Measurements from ENCODE around the gene HAL. TPM values are rescaled to one million over a fixed set of nuclear protein-coding genes. Genes with fewer than 3 reads are reported as not detected.

The HAL gene
- total and polyA plus RNA-seq, 2 of the 13 experiments (the other 11 are each of a cell fraction or from before 2014, with no cell fraction given) = 0.89 to 37.8 TPM

- 0 out of 2 replicates have a peak, but pooled peaks have one; percentile 66 for TF ChIP-seq ZBTB4 (CRISPR knock-in tag; IDR thresholded peaks at IDR 0.05; ENCODE audit: borderline replicate concordance)
- TF ChIP-seq PPARG (CRISPR knock-in tag; conservative IDR thresholded peaks at IDR 0.05) = peak; percentile 68; the same call in 1 of the 2 replicates
- TF ChIP-seq PCBP2 (optimal IDR thresholded peaks at IDR 0.05; ENCODE audit: low read depth, low read length, poor library complexity, severe bottlenecking) = no peak
- no peak for TF ChIP-seq ZFYVE20 (CRISPR knock-in tag; IDR thresholded peaks at IDR 0.05; ENCODE audit: borderline replicate concordance, low read depth)
- TF ChIP-seq CCAR2 (optimal IDR thresholded peaks at IDR 0.05; ENCODE audit: low read depth, low read length) = no peak
- TF ChIP-seq ZNF441 (CRISPR knock-in tag; IDR thresholded peaks at IDR 0.05; ENCODE audit: borderline replicate concordance) = 0 out of 2 replicates have a peak, but pooled peaks have one; percentile 51
- 0 out of 2 replicates have a peak, but pooled peaks have one; percentile 36 for TF ChIP-seq ZMYM4 (CRISPR knock-in tag; IDR thresholded peaks at IDR 0.05)
- no peak for TF ChIP-seq KLF9 (CRISPR knock-in tag; IDR thresholded peaks at IDR 0.05; ENCODE audit: low read depth)
- peak; percentile 33; the same call in 1 of the 2 replicates for TF ChIP-seq ZNF607 (CRISPR knock-in tag; IDR thresholded peaks at IDR 0.05; ENCODE audit: borderline replicate concordance)
- TF ChIP-seq ZNF574 (CRISPR knock-in tag; IDR thresholded peaks at IDR 0.05) = peak; percentile 61
- no peak for TF ChIP-seq ZNF34 (CRISPR knock-in tag; IDR thresholded peaks at IDR 0.05; ENCODE audit: borderline replicate concordance)
- no peak for TF ChIP-seq ZFP91 (CRISPR knock-in tag; IDR thresholded peaks at IDR 0.05; ENCODE audit: borderline replicate concordance)
- TF ChIP-seq NFKBIZ (CRISPR knock-in tag; IDR thresholded peaks at IDR 0.05) = 0 out of 2 replicates have a peak, but pooled peaks have one; percentile 50
- no peak for TF ChIP-seq SOX6 (IDR thresholded peaks at IDR 0.05)
- peak; percentile 86 for TF ChIP-seq SOX6 (CRISPR knock-in tag; IDR thresholded peaks at IDR 0.05)
- TF ChIP-seq UBTF (CRISPR knock-in tag; IDR thresholded peaks at IDR 0.05) = peak; percentile 55
- TF ChIP-seq FOXP1 (IDR thresholded peaks at IDR 0.05) = no peak
- TF ChIP-seq FOXP1 (CRISPR knock-in tag; IDR thresholded peaks at IDR 0.05) = peak; percentile 59; the same call in 1 of the 2 replicates
- no peak for TF ChIP-seq ZBTB1 (CRISPR knock-in tag; IDR thresholded peaks at IDR 0.05; ENCODE audit: borderline replicate concordance)
- TF ChIP-seq ZFY (CRISPR knock-in tag; IDR thresholded peaks at IDR 0.05) = peak; percentile 55
- TF ChIP-seq HMGA1 (CRISPR knock-in tag; conservative IDR thresholded peaks at IDR 0.05) = no peak
- 0 out of 2 replicates have a peak, but pooled peaks have one; percentile 55 for TF ChIP-seq THAP11 (CRISPR knock-in tag; IDR thresholded peaks at IDR 0.05)
Measured at GRCh38 chr12:95976416-95976832, 19.7 kb downstream of the HAL start (continued).
